CMK (cell line): ENCODE results near the gene COG5.

Experiments used
- DNase-seq: peaks from one replicate; pipeline ENCODE4 v3.0.0-alpha.2; 2010; ENCODE audit warnings: low read depth

The COG5 gene

DNA sequence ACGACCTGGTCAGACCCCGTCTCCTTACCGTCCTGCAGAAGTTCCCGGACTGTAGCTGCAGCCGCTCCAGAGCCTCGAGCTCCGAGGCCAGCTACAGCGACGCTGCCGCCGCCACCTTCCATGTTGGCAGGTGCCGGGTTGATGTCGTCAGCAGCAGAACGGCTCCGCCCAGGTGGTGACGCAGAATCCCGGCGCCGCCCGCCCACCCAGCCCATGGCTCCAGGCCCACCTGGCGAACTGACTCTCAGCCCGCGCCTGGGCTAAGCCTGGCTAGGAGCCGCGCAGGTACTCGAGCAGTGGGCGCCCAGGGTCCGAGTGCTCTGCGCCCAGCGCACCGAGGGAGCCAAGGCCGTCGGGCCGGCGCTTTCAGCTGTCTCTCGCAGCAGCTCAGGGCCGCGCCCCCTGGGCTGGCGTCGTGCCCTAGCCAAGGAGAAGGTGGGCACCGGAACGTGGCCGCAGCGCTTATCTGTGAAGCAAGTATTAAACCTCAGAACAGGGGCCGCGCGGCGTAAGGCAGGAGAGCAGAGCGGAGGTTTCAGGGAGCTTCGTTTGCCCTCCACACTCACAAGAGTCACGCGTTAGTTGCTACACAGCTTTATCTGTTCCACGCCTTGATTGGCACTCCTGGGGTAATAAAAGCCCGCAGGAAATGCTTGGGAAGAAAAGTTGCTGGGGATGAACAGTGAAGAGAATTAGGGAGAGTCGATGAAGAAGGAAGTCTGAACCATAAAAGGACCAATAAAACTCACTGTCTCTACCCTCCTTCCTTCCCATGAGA is at the start of gene COG5, which contains the start of gene DUS4L:
COG5 (minus strand) TSS at position 146 of the 778 bp plus-strand sequence; CDS start at position 122, 24 bp downstream.
DUS4L (plus strand) TSS at position 197 of the 778 bp plus-strand sequence. CDS start 3,100 bp downstream, outside the sequence.
- no peak for DNase-seq

DNA sequence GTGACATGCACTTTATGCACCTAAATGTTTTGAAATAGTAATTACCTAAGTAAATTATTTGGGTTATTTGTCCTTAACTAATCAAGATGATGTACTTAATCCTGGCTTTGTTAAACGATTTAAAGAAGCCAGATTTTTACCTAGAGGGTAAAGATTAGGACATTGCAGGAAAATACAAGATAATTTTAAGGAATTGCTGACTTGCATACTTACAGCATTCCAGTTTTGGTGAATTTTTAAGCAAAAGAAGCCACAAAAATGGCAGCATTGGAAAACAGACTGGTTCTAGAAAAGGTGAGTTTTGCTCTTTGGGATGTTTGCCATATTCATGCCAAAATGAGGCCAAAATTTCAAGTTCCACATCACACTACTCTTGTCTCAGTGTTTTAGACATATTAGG is 49.7 kb upstream of the COG5 start:
- DNase-seq = no peak

DNA sequence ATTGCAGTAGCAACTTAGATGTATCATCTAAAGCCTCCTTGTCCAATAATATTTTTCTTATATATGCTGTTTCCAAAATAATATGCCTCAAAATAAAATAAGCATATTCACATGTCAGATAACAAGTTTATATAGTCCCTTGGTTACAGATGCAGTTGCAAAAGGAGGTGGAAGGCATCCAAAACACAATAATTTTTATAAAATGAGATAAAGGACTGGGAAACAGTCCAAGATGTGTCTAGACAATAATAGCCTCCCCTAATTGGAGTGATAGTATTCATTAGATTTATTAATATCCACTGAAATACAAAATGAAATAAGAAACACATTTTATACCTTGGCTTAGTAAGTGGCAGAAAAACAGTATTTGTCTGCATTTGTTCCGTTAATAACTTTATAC is 46.6 kb upstream of the COG5 start:
- no peak for DNase-seq

DNA sequence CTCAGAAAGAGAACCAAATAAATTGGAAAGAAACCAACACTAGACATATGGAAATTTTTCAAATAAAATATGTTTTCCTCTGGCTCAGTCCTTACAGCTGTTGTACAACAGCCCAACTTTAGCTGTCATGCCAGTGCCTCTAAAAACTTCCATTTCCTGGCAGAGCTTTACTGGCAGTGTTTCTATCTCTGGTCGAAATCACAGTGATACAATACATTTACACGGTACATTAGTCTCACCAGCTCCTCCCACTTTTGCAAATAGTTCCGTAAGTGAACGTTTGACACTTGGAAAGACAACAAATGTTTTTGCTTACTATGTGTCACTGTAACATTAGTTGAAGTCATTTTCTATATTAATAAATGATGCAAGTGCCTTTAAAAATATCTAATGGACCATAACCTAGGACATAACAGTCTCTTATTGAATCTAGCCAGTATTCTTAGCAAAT is 46.1 kb upstream of the COG5 start:
- no peak for DNase-seq

DNA sequence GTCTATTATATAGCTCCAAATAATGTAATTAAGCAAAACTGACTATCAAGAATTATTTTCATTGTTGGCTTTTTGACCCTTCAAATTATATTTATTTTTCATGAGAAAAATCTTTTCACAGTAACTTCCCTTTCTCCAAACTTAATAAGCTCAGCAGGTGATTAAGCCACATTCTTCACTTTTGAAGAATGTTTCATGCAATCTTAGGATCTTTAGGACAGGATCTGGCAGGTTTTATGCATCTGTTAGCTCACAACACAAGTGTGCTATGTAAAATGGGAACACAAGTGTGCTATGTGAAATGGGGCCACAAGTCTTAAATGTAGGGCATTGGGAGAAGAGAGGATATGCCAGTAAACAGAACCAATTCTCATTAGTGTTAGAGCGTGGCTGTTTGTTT is 42.6 kb upstream of the COG5 start:
- no peak for DNase-seq

DNA sequence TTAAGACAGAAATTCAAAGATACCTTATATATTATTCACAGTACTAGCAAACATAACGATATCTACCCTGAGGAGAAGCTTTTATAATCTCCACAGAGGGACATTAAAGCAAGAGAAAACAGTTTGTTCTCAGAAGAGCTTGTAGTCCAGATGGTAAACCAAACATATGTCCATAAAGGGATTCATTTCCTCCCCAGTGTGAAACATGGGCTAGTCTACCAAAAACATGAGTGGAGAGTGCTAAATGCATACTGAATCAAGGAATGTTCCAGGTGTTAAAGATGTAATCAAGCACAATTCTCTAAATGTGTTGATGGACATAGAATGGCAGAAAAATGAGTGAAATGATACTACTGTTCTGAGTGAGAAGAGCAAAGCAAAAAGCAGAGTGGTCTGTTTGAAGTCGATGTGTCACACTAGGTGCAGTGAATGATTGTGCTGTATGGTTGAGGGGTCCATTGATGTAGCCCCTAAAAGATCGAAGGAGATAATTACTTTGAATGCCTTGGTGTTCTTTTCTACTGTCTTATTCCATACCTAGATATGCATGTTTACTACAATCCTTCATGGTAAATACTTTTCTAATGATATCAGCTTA is 41.6 kb upstream of the COG5 start:
- no peak for DNase-seq

DNA sequence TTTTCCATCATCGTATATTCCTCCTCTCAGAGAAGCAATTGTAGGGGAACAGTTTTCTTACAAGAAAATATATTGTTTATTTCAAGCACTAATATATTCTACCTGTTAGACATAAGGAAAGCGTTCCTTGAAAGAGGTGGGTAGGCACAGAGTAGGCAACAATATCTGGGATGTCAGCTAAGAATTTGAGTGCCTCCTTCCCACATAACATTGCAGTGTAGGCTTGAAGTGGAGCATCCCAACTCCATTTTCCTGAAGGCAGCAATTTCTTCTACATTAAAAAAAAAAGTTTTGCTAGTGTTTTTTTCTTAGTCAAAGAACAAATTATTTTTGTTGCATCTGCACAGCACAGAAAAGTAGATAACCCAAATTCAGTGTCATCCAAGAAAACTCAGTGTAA is 37.1 kb upstream of the COG5 start:
- DNase-seq = no peak

DNA sequence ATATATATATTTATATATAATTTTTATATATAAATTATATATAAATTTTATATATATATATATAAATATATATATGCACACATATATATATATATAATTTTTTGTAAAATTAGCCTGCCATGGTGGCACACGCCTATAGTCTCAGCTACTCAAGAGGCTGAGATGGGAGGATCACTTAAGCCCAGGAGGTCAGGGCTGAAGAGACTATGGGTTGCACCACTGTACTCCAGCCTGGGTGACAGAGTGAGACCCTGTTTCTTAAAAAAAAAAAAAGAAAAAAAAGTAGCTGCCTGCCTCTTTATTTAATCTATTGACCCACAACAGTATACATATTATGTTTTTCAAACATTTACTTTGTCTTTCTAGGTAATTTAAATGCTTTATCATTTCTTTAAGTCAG is 35.5 kb upstream of the COG5 start:
- no peak for DNase-seq

DNA sequence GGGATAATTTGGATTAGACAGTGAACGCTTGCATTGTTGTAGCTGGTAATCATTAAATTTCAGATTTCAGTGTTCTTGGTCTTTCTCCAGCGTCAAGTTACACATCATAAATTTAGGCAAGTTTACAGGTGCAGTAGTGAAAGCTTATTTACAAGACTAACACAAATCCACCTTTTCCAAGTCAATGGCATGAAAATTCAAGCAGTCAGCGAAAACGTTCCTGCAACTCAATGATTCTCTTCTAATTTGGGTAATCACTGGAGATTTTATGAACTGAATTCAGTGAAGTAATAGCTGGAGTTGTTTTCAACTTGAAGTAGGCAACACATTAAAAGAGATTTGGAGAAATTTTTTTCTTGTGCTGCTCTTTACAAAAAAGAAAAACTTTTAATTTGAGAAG is 34.2 kb upstream of the COG5 start:
- no peak for DNase-seq

DNA sequence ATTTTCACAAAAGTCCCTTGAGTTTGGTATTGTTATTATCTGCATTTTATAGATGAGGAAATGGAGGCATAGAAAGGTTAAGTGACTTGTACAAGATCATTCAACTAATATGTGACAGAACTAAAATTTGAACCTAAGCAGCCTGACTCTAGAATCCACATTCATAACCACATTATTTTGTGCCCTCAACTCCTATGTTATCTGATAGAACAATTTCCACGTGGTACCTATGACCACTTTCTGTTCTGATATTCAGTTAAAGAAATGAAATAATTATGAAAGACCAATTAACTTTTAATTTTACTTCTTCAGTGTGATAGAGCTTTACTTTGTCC is 33.8 kb upstream of the COG5 start:
- DNase-seq = no peak

DNA sequence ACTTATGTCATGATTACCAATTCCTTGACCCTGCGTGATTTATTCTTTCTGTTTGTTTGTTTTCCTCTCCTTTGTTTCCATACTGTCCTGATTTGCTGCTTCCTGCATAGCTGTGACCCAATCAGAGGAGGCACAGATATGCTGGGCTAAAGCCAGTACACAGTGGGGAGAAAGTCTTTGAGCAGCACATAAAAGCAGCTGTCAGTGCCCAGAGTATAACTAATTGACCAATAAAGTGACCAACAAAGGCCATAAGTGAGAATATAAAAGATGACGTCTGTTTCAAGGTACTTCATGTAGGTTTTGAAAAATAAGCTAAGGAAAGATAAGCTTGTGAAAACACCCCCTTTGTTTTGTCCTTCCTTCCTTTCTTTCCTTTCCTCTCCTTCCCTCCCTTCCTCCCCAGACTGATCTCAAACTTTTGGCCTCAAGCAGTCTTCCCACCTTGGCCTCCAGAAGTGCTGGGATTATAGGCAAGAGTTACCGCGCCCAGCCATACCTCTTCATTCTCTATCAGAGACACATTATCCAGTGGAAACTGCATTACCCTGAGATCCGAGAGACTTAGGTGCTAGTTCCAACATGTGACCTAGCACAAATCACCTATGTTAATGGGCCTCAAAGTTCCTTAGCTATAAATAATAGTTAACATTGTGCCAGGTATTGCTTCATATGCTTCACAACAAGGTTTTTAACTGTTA is 33.3 kb upstream of the COG5 start:
- DNase-seq = no peak

DNA sequence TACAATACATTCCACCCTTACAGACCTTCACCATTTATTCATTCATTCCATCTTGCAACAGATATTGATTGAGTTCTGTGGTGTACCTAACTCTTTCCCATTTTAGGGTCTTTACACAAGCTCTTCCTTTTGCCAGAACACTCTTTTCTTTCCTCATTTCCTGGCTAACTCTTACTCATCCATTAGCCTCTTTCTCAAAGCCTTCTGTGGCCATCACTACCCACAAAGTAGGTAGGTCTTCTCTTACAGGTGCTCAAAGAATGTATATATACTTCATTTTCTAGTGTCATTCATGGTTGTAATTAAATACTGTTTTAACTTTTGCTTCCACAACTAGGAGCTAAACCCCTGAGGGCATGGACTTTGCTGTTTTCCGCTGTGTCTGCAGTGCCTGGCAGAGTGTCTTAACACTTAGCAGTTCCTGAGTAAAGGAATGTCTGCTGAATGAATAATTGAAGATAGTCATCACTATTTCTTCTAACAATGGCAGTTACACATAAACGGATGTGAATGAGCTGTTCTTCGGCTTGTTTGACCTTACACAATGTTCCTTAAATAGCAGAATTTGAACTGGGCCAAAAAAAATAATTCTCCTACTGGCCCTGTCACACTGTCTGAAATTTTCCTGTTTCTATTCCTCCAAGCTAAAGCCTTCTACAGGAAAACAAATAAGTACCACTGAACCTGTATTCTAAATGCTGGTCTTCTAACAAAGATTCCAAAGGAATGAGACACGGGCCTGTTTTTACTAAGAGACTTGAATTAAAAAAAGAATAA is 31.4 kb upstream of the COG5 start:
- no peak for DNase-seq

DNA sequence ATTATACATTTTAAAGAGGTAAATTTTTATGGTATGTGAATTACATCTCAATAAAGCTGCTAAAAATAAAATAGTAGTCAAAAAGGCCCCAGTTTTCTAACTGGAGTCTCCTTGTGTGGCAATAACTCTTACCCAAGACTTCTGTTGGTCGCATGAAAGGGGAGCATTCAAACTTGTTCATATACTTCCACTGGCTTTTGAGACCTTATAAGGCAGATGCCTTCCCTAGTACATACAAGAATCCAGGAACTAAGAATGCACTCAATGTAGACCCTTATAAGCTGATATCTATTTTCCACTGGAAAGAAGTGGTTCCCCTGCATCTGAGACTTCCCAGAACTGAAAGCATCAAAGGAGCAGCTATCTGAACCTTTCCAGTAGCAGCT is 29.3 kb upstream of the COG5 start:
- DNase-seq = no peak

DNA sequence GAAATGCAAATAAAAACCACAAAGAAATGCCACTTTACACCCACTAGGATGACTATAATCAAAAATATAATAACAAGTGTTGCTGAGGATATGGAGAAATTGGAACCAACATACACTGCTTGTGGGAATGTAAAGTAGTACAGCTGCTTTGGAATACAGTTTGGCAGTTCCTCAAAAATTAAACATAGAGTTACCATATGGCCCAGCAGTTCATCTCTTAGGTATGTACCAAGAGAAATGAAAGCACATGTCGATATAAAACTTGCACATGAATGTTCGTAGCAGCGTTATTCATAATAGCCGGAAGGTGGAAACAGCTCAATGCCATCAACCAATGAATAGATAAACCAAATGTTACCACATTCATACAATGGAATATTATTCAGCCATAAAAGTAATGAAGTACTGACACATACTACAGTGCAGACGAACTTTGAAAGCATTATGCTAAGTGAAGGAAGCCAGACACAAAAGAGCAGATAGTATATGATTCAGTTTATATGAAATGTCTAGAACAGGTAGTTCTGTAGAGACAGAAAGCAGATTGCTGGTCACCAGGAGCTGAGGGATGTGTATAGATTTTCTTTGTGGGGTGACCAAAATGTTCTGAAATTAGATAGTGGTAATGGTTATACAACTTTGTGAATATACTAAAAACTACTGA is 28.8 kb upstream of the COG5 start:
- DNase-seq = no peak

DNA sequence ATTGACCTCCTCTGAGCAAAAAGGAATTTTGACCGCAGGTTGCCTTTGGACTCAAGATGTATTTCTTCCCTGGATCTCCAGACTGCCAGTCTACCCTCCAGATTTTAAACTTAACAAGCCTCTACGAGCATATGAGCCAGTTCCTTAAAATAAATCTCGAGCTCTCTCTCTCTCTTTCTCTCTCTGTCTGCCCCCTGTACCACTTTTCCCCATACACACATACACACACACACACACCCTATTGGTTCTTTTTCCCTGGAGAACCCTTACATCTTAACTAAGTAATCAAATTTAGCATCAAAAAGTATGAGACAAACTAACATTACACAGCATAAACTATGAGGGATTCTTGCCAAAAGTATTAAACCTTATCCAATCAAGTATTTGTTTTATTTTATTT is 27.7 kb upstream of the COG5 start:
- no peak for DNase-seq

DNA sequence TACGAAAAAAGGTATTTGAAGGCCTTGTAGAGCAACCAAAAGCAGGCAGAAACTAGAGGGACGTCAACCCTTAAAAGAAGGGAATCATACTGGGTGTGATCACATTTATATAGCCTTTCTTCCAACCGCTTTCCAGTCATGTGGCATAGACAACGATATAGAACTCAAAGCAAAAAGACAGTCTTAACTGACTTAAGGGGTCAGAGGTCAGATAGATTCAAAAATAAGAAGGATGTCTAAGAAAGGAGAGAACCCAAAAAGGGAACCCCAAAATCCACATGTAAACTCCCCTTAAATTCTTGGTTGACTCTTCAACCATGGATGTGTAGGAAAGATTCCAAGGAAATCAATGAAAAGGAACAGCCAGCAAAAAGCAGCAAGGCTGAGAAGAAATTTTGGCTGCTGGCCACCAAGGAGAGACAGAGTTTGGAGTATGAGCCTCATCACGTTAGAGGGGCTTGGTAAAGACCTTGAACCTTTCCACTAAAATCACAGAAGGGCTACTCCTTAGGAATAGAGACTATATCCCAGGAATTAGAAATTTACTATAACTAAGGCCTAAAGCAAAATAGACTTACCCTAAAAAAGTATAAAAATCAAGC is 24.9 kb upstream of the COG5 start:
- DNase-seq = no peak

DNA sequence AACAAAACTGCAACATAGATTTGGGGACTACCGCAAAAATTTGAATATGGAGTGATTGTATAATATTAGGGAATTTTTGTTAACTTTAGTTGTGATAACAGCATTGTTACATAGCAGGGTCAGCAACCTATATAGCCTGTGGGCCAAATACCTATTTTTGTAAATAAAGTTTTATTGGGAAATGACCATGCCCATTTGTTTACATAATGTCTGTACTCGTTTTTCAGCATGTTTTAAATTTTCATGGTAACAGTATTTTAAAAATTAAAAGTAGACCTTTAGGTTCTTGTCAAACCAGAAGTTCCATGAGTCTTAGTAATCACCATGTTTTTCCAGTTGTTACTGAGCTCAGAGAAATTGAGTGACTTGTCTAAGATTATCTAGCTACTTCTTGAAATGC is 21.0 kb upstream of the COG5 start:
- no peak for DNase-seq

DNA sequence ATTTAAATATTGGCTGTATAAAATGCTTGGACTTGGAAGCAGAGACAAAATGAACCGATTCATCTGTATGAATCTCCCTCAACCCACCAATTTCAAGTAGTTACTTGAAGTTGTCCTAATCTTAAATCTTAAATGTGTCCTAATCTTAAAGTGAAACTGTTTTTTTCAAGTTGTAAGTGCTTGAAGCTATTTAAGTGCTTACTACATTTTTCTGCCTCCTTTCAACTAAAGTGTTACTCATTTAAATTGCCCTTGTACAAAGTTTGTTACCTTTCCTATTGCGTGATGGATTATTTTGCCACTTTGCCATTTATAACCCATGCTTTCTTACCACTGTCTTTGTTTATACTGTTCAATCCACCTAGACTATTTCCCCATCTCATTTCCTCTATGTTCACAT is 19.2 kb upstream of the COG5 start:
- DNase-seq = no peak

DNA sequence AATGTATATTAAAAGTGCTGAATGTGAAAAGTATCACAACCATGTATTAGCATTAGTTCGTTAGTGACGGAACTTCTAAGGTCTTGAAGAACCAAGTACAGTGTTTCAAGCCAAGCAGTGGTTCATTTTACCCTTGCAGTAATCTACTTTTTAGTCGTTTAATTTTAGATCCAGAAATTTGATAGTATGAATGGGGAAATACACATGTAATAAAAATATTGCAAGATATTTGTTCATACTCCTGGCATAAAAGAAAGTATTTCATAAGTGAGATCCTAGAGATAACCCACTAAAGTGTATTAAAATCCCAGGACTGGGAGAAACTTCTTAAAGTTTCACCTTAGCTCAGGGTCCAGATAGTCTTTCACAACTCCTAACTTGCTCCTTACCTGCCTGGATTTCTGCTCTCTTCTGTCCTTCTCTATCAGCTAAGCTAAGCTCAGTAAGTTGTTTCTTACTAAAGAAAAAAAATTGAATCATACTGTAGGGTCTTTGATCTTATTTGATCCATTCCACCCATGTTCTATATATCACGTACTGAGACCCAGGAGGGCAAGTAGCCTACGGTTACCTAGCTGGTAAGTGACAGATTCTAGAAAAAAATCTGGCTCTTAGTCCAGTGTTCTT is 17.8 kb upstream of the COG5 start:
- DNase-seq = no peak

DNA sequence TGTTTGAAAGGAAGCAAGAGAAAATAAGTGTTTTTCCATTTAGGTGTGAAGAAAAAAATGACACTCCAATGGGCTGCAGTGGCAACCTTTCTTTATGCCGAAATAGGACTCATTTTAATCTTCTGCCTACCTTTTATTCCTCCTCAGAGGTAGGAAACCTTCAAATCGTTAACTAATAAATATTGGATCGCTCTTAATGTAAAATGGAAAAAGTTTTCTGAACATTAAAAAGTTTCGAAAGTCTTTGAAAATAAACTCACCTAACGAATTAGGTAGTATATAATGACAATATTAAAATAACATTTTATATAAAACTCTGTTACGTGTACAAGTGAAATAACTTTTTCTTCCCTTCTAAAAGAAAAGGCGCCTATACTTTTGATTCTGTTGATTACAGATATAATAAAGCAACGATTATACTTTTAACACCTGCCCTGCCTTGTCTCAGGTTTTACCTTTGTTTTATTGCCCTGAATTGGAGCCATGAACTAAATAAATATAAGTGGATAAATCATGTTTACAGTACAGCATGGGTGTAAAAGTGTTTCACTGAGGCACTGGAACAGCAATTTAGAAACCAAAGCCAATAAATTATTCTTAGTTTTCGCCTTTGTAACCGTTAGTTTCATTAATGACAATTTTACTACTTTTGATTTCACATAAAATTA is 17.1 kb upstream of the COG5 start:
- DNase-seq = no peak
